ENCODE data around the gene FAF1.

DNA sequence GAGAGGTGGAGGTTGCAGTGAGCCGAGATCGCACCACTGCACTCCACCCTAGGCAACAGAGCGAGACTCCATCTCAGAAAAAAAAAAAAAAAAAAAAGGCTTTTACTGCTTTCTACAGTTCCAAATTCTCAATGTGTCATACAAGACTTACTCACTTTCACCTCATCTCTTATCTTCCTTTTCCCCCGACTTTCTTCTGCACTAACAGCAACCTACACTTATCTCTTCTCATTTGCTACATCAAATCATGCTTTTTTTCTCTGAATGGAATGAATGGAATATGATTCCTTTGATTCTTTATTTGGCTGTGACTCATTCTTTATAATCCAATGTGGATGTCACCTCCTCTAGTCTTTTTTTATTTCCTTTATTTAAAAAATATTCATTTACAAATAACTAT, 368.5 kb downstream of the FAF1 start:
- TF ChIP-seq ZNF384 (IDR thresholded peaks at IDR 0.05) (no peak), NFRKB (IDR thresholded peaks at IDR 0.05) (no peak), SP1 (IDR thresholded peaks at IDR 0.05) (no peak), FOXA1 (IDR thresholded peaks at IDR 0.05) (no peak)
